IMR-90 (cell line): Measurements from ENCODE around the gene HES7. TPM values are rescaled to one million over a fixed set of nuclear protein-coding genes. Genes with fewer than 3 reads are reported as not detected.
A peak's percentile ranks its signal among the peaks of the same experiment; 100 is the strongest.

ENCODE experiments used
- ATAC-seq: fragments of 200-7000 bp; cut with Tn5 transposase; 2 replicates; pipeline ENCODE4 v1.9.1; 2020; ENCODE audit warnings: low read depth, mild to moderate bottlenecking, moderate library complexity
- BruUV-seq: library from RNA; stranded (reverse); fragments of 400-500 nt; replicated peaks from 2 replicates; lab custom pipeline; 2021; lab: Mats Ljungman, UMichigan
- CTCF ChIA-PET: fragments of 300-600 bp; formaldehyde crosslinking; extraction: SDS; loops from one replicate; lab custom pipeline; 2021; ENCODE audit warnings: antibody characterized with exemption; lab: Yijun Ruan, JAX
- POLR2A ChIA-PET: fragments of 300-600 bp; sonication (Branson Sonifier 250); formaldehyde crosslinking; loops from one replicate; lab custom pipeline; 2022; ENCODE audit warnings: antibody characterized with exemption; ENCODE audit not compliant: unreplicated experiment; lab: Charles Lee
- DNase-seq: peaks from one replicate; pipeline ENCODE4 v3.0.0; 2013
- H2AFZ ChIP-seq: replicated peaks from 2 replicates; pipeline ENCODE3; 2013; ENCODE audit warnings: low read length, mild to moderate bottlenecking; ENCODE audit not compliant: poor library complexity
- H2AK5ac ChIP-seq: 2 replicates; pipeline ENCODE4 v1.6.1; 2013; ENCODE audit warnings: low read depth, low read length, inconsistent platforms
- H2AK9ac ChIP-seq: replicated peaks from 2 replicates; pipeline ENCODE3; 2013; ENCODE audit warnings: mild to moderate bottlenecking, low read depth, low read length, moderate library complexity; ENCODE audit not compliant: poor library complexity
- H2BK120ac ChIP-seq: 2 replicates; pipeline ENCODE4 v1.6.1; 2013; ENCODE audit warnings: low read depth, low read length, inconsistent platforms
- H2BK15ac ChIP-seq: 3 replicates; pipeline ENCODE4 v1.6.1; 2013; ENCODE audit warnings: low read depth, low read length, inconsistent platforms
- H2BK20ac ChIP-seq: 2 replicates; pipeline ENCODE4 v1.6.1; 2013; ENCODE audit warnings: low read depth, mild to moderate bottlenecking, inconsistent platforms, low read length, moderate library complexity
- H2BK5ac ChIP-seq: 2 replicates; pipeline ENCODE4 v1.6.1; 2013; ENCODE audit warnings: mild to moderate bottlenecking, low read depth, low read length, inconsistent platforms; ENCODE audit not compliant: poor library complexity, severe bottlenecking
- H3K14ac ChIP-seq: replicated peaks from 2 replicates; pipeline ENCODE4 v1.6.1; 2013; ENCODE audit warnings: low read depth, low read length, inconsistent platforms
- H3K18ac ChIP-seq: 2 replicates; pipeline ENCODE4 v1.6.1; 2013; ENCODE audit warnings: low read depth, low read length, control low read depth
- H3K23ac ChIP-seq: 2 replicates; pipeline ENCODE4 v1.6.1; 2013; ENCODE audit warnings: low read depth, low read length, inconsistent platforms
- H3K27ac ChIP-seq: 2 replicates; pipeline ENCODE4 v1.5.1; 2013; ENCODE audit warnings: mild to moderate bottlenecking, control low read depth, low read length; ENCODE audit not compliant: insufficient read depth
- H3K27me3 ChIP-seq: 2 replicates; pipeline ENCODE4 v1.6.1; 2013; ENCODE audit warnings: low read length; ENCODE audit not compliant: control insufficient read depth, insufficient read depth
- H3K36me3 ChIP-seq: 2 replicates; pipeline ENCODE4 v1.6.1; 2013; ENCODE audit warnings: low read length, mixed read lengths; ENCODE audit not compliant: control insufficient read depth, insufficient read depth
- H3K4ac ChIP-seq: 2 replicates; pipeline ENCODE4 v1.6.1; 2013; ENCODE audit warnings: low read depth, low read length, inconsistent platforms
- H3K4me1 ChIP-seq: 2 replicates; pipeline ENCODE4 v1.6.1; 2013; ENCODE audit warnings: low read length, mixed read lengths; ENCODE audit not compliant: control insufficient read depth, insufficient read depth
- H3K4me2 ChIP-seq: 2 replicates; pipeline ENCODE4 v1.6.1; 2013; ENCODE audit warnings: low read depth, mild to moderate bottlenecking, control low read depth, low read length, moderate library complexity
- H3K4me3 ChIP-seq: 2 replicates; pipeline ENCODE4 v1.5.1; 2013; ENCODE audit warnings: low read depth, mild to moderate bottlenecking, control low read depth, low read length, moderate library complexity; ENCODE audit not compliant: insufficient read depth
- H3K56ac ChIP-seq: 2 replicates; pipeline ENCODE4 v1.6.1; 2013; ENCODE audit warnings: low read length, inconsistent platforms; ENCODE audit not compliant: insufficient read depth; ENCODE audit errors: extremely low read depth
- H3K79me1 ChIP-seq, 2 experiments: 2 replicates each; pipeline ENCODE4 v1.6.1; 2013; ENCODE audit warnings: low read length in 2 of 2, inconsistent platforms in 1 of 2, low read depth in 1 of 2
- H3K9ac ChIP-seq: 2 replicates; pipeline ENCODE4 v1.6.1; 2013; ENCODE audit warnings: low read depth, low read length, control low read depth
- H3K9me1 ChIP-seq: 2 replicates; pipeline ENCODE4 v1.6.1; 2013; ENCODE audit warnings: low read length, inconsistent platforms; ENCODE audit not compliant: insufficient read depth
- H3K9me3 ChIP-seq: 2 replicates; pipeline ENCODE4 v1.6.1; 2013; ENCODE audit warnings: low read length; ENCODE audit not compliant: control insufficient read depth, insufficient read depth
- H4K20me1 ChIP-seq: 2 replicates; pipeline ENCODE4 v1.6.1; 2013; ENCODE audit warnings: low read length, inconsistent platforms; ENCODE audit not compliant: insufficient read depth
- H4K5ac ChIP-seq: 2 replicates; pipeline ENCODE4 v1.6.1; 2013; ENCODE audit warnings: mild to moderate bottlenecking, low read depth, low read length, control low read depth
- H4K8ac ChIP-seq, 2 experiments: 2 replicates each; pipeline ENCODE4 v1.6.1; 2013; ENCODE audit warnings: low read depth in 2 of 2, low read length in 2 of 2, control low read depth in 1 of 2, inconsistent platforms in 1 of 2
- H4K91ac ChIP-seq: 2 replicates; pipeline ENCODE4 v1.6.1; 2013; ENCODE audit warnings: low read depth, low read length, inconsistent platforms; ENCODE audit not compliant: insufficient read depth
- RCOR1 ChIP-seq: IDR thresholded peaks from 2 replicates; pipeline ENCODE4 v1.6.1; 2012; ENCODE audit warnings: mild to moderate bottlenecking, low read length, improper control_type of control experiment; ENCODE audit not compliant: insufficient replicate concordance
- WGBS, 2 experiments: methylation state at CpG; one replicate each; pipeline versions ENCODE4 v1.1.5 to v1.1.7; 2013; ENCODE audit warnings: missing lambda C conversion rate in 2 of 2; ENCODE audit not compliant: insufficient read length in 1 of 2; ENCODE audit errors: extremely low coverage in 2 of 2; 5-methylcytosine and 5-hydroxymethylcytosine counted together
- dilution Hi-C: fragments of 300-500 bp; cut with HindIII; formaldehyde crosslinking; loops from one replicate; pipeline ENCODE4 v1.14.3; 2018; ENCODE audit warnings: low sequenced_read_pairs; ENCODE audit not compliant: unreplicated experiment
- in situ Hi-C: fragments of 300-500 bp; cut with MboI; formaldehyde crosslinking; loops from 3 replicates; pipeline ENCODE4 v1.14.3; 2019; ENCODE audit warnings: low sequenced_read_pairs, inconsistent platforms, mixed read lengths
- intact Hi-C: fragments of 100-400 bp; cut with micrococcal nuclease; formaldehyde crosslinking; loops from 2 replicates; pipeline ENCODE4 v1.10.0; 2022
- polyA plus RNA-seq, 3 experiments: library from polyadenylated mRNA; depleted of rRNA; stranded (reverse); fragments of >200 nt; gene quantifications; 2 replicates each; pipeline ENCODE4 v1.2.3, GENCODE V29; 2012; ENCODE audit warnings: low replicate concordance in 1 of 3
- total RNA-seq: library from RNA; depleted of rRNA; stranded (reverse); fragments of >200 nt; gene quantifications from 2 replicates; pipeline ENCODE4 v1.2.3, GENCODE V29; 2012

HES7 gene
- total and polyA plus RNA-seq, 2 of the 4 experiments (the other 2 are of a cell fraction), result 0.43 TPM; not detected in 1

DNA sequence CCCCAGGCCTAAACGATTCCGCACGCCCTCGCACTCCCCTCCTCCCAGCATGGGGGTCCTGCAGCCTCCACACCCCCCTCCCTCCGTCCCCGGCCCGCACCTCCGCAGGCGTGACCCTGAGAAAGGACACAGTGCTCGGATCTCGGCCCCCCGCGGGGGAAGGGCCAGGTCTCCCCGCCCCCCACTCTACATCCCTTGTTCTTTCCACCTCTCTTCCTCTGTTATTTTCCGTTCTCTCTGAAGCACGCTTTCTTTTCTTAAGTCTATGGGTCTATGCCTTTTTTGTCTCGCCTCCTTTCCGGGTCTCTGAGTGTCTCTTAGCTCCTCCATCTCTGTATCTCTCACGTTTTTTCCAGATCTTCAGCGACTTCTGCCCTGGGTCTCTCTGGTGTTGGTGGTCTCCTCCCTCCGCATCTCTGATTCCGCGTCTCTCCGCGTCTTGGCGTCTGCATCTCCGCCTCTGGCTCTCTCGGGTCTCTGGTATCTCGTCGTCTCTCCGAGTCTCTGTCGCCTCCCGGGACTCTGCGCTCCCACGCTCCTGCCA, 2.1 kb upstream of the HES7 start:
- Histone ChIP-seq H3K14ac (no peak overlapping the region), H4K8ac (peak overlapping the region in 1 of 2 experiments; percentile 47; a peak in 1 of 4 replicates), H3K4me2 (peak overlapping the region; percentile 95), H3K27ac (no peak overlapping the region), H2AFZ (peak overlapping the region; percentile 89), H3K9me1 (peaks cover 7% of the 10 kb centered on the region; the same call in 1 of the 2 replicates), H3K36me3 (no peaks in the 10 kb centered on the region), H2BK120ac (no peak overlapping the region), H2AK9ac (peak overlapping the region; percentile 90), H2BK20ac (no peak overlapping the region), H3K23ac (peak overlapping the region; percentile 69; the same call in 1 of the 2 replicates), H3K79me1 (no peaks in the 10 kb centered on the region; a peak in 1 of 4 replicates), H3K18ac (no peak overlapping the region), H3K9ac (peak overlapping the region; percentile 15; the same call in 1 of the 2 replicates), H2BK15ac (no peak overlapping the region), H3K56ac (no peak overlapping the region), H2AK5ac (no peak overlapping the region; the same call in 1 of the 2 replicates), H4K20me1 (peaks cover 2% of the 10 kb centered on the region), H3K4me3 (peak overlapping the region; percentile 69), H3K4me1 (peaks cover 8% of the 10 kb centered on the region), H3K4ac (no peak overlapping the region), H3K27me3 (no peaks in the 10 kb centered on the region), H2BK5ac (no peak overlapping the region), H3K9me3 (no peaks in the 10 kb centered on the region), H4K5ac (no peak overlapping the region), H4K91ac (no peak overlapping the region)
- dilution Hi-C loops (no loop called here), in situ Hi-C loops (no loop called here), intact Hi-C loops (loop anchor here (1.0 to 2.0 kb wide), 4 partner anchors 12 to 96 kb away; no protein-coding TSS in a partner anchor)
- ChIA-PET CTCF (no interaction called here), POLR2A (no interaction called here)
- WGBS, 2 experiments, result 0% methylated on average over 9 of the region's 35 CpGs; no CpG with 5 or more reads in 1 of the 2 experiments
- DNase-seq, result no peak
- ATAC-seq, result peak; percentile 0
- no peak for TF ChIP-seq RCOR1
- no TSS peak for BruUV-seq
